HG02623 (cell line): Measurements from ENCODE around the gene ADAMTS19.
A peak's percentile ranks its signal among the peaks of the same experiment; 100 is the strongest.
"Not testable (repeated sequence)": the region's sequence is repeated elsewhere in the genome, so short reads cannot be mapped to it uniquely, and the experiment has no call there.

Experiments used
- ATAC-seq: cut with Tn5 transposase; IDR thresholded peaks from one replicate; pipeline ENCODE4 v1.9.1; 2021; ENCODE audit warnings: moderate library complexity; ENCODE audit not compliant: unreplicated experiment

The ADAMTS19 gene

GRCh38 chr5:129459777-129460671, at the start of gene ADAMTS19:
TSS of gene ADAMTS19 (plus strand) at chr5:129460298. CDS start at chr5:129460392, 94 bp downstream.
- ATAC-seq, result peak; percentile 34

GRCh38 chr5:129410488-129410887, 49.6 kb upstream of the ADAMTS19 start:
- no peak for ATAC-seq

- no peak for ATAC-seq
These were observed 47.4 kb upstream of the ADAMTS19 start for GRCh38 chr5:129412721-129413120.

- ATAC-seq, result no peak
These were observed 46.5 kb upstream of the ADAMTS19 start for GRCh38 chr5:129413570-129413969.

- ATAC-seq, result no peak
These were observed 40.8 kb upstream of the ADAMTS19 start for GRCh38 chr5:129419292-129419691.

- no peak for ATAC-seq
These were observed 35.1 kb upstream of the ADAMTS19 start for GRCh38 chr5:129425031-129425430.

GRCh38 chr5:129426071-129426470, 34.0 kb upstream of the ADAMTS19 start:
- ATAC-seq, result no peak

- ATAC-seq, result not testable (repeated sequence)
These were observed 31.5 kb upstream of the ADAMTS19 start for GRCh38 chr5:129428636-129429035.

GRCh38 chr5:129431406-129431805, 28.7 kb upstream of the ADAMTS19 start:
- no peak for ATAC-seq

GRCh38 chr5:129438322-129438721, 21.8 kb upstream of the ADAMTS19 start:
- ATAC-seq, result no peak

- ATAC-seq, result no peak
These were observed 19.7 kb upstream of the ADAMTS19 start for GRCh38 chr5:129440424-129440823.

- no peak for ATAC-seq
These were observed 19.0 kb upstream of the ADAMTS19 start for GRCh38 chr5:129441096-129441495.

- ATAC-seq, result no peak
These were observed 14.7 kb upstream of the ADAMTS19 start for GRCh38 chr5:129445379-129445778.

- ATAC-seq, result no peak
These were observed 12.1 kb upstream of the ADAMTS19 start for GRCh38 chr5:129447968-129448367.

GRCh38 chr5:129448654-129449053, 11.4 kb upstream of the ADAMTS19 start:
- ATAC-seq, result no peak

- ATAC-seq, result no peak
These were observed 5.6 kb upstream of the ADAMTS19 start for GRCh38 chr5:129454461-129454860.

GRCh38 chr5:129459450-129459776, 685 bp upstream of the ADAMTS19 start:
- ATAC-seq, result no peak

- no peak for ATAC-seq
These were observed 506 bp downstream of the ADAMTS19 start for GRCh38 chr5:129460672-129460935.

GRCh38 chr5:129460936-129461710, 1.0 kb downstream of the ADAMTS19 start:
- ATAC-seq, result peak; percentile 45

- ATAC-seq, result no peak
These were observed 1.7 kb downstream of the ADAMTS19 start for GRCh38 chr5:129461711-129462332.

- ATAC-seq, result no peak
These were observed 5.8 kb downstream of the ADAMTS19 start for GRCh38 chr5:129465776-129466344.
